ENCODE data around the gene RNF148.

RNF148 gene

GRCh38 chr7:122702872-122703510, at the start of gene RNF148:
TSS of gene RNF148 (minus strand) at chr7:122702922. CDS start at chr7:122702750, 172 bp downstream.
- no peak for DNase-seq (ENCODE audit: low read depth)

- no peak for DNase-seq (ENCODE audit: low read depth)
These were observed 47.7 kb upstream of the RNF148 start for GRCh38 chr7:122750389-122750788.

GRCh38 chr7:122748195-122748594, 45.5 kb upstream of the RNF148 start:
- DNase-seq (ENCODE audit: low read depth) = no peak

- no peak for DNase-seq (ENCODE audit: low read depth)
These were observed 44.2 kb upstream of the RNF148 start for GRCh38 chr7:122746948-122747347.

GRCh38 chr7:122743211-122743610, 40.5 kb upstream of the RNF148 start:
- no peak for DNase-seq (ENCODE audit: low read depth)

GRCh38 chr7:122738947-122739346, 36.2 kb upstream of the RNF148 start:
- DNase-seq (ENCODE audit: low read depth) = no peak

- DNase-seq (ENCODE audit: low read depth) = no peak
These were observed 33.5 kb upstream of the RNF148 start for GRCh38 chr7:122736183-122736582.

GRCh38 chr7:122727759-122728158, 25.0 kb upstream of the RNF148 start:
- no peak for DNase-seq (ENCODE audit: low read depth)

- no peak for DNase-seq (ENCODE audit: low read depth)
These were observed 24.6 kb upstream of the RNF148 start for GRCh38 chr7:122727354-122727753.

- no peak for DNase-seq (ENCODE audit: low read depth)
These were observed 24.2 kb upstream of the RNF148 start for GRCh38 chr7:122726881-122727280.

- no peak for DNase-seq (ENCODE audit: low read depth)
These were observed 21.6 kb upstream of the RNF148 start for GRCh38 chr7:122724366-122724765.

- no peak for DNase-seq (ENCODE audit: low read depth)
These were observed 16.4 kb upstream of the RNF148 start for GRCh38 chr7:122719010-122719578.

GRCh38 chr7:122717356-122718089, 14.8 kb upstream of the RNF148 start:
- DNase-seq (ENCODE audit: low read depth) = no peak

- DNase-seq (ENCODE audit: low read depth) = no peak
These were observed 12.5 kb upstream of the RNF148 start for GRCh38 chr7:122715183-122715582.

- no peak for DNase-seq (ENCODE audit: low read depth)
These were observed 8.2 kb upstream of the RNF148 start for GRCh38 chr7:122710916-122711315.

- DNase-seq (ENCODE audit: low read depth) = no peak
These were observed 7.4 kb upstream of the RNF148 start for GRCh38 chr7:122709930-122710646.

- DNase-seq (ENCODE audit: low read depth) = no peak
These were observed 4.1 kb upstream of the RNF148 start for GRCh38 chr7:122706836-122707235.

- no peak for DNase-seq (ENCODE audit: low read depth)
These were observed 3.7 kb downstream of the RNF148 start, which contains the start of gene RNF133 for GRCh38 chr7:122699017-122699416. TSS of gene RNF133 (minus strand) at chr7:122699117. CDS start at chr7:122698918, 199 bp downstream.

- DNase-seq (ENCODE audit: low read depth) = no peak
These were observed 6.9 kb downstream of the RNF148 start for GRCh38 chr7:122695816-122696215.

- DNase-seq (ENCODE audit: low read depth) = no peak
These were observed 8.0 kb downstream of the RNF148 start for GRCh38 chr7:122694697-122695096.

GRCh38 chr7:122692769-122693309, 9.9 kb downstream of the RNF148 start:
- no peak for DNase-seq (ENCODE audit: low read depth)

GRCh38 chr7:122691569-122692235, 11.0 kb downstream of the RNF148 start:
- DNase-seq (ENCODE audit: low read depth) = no peak
